Neutrophil (primary cell): ENCODE measurements around the gene LDHAL6B.

Source experiments
- H3K27ac ChIP-seq: fragments of 200-600 bp; sonication (generic); 2 replicates; pipeline ENCODE4 v1.5.1; 2016; ENCODE audit warnings: mild to moderate bottlenecking, moderate library complexity
- H3K27me3 ChIP-seq: fragments of 200-600 bp; sonication (generic); 2 replicates; pipeline ENCODE4 v1.6.0; 2016; ENCODE audit warnings: mild to moderate bottlenecking
- H3K36me3 ChIP-seq: fragments of 200-600 bp; sonication (generic); 2 replicates; pipeline ENCODE4 v1.5.1; 2017
- H3K4me1 ChIP-seq, 2 experiments: fragments of 200-600 bp in 1 of 2; sonication (generic) in 1 of 2; 1 replicate in 1 of 2; 2 replicates in 1 of 2; pipeline versions ENCODE4 v1.5.1 to v1.6.1; 2013 to 2016; ENCODE audit warnings: low read depth in 1 of 2, low read length in 1 of 2, mild to moderate bottlenecking in 1 of 2, moderate library complexity in 1 of 2; ENCODE audit not compliant: control insufficient read depth in 1 of 2, insufficient read depth in 1 of 2
- H3K4me3 ChIP-seq, 2 experiments: fragments of 200-600 bp in 1 of 2; sonication (generic) in 1 of 2; 1 replicate in 1 of 2; 2 replicates in 1 of 2; pipeline ENCODE4 v1.5.1; 2013 to 2016; ENCODE audit warnings: low read depth in 1 of 2, low read length in 1 of 2, mild to moderate bottlenecking in 1 of 2, moderate library complexity in 1 of 2
- H3K9me3 ChIP-seq: fragments of 200-600 bp; sonication (generic); 2 replicates; pipeline ENCODE4 v1.5.1; 2016
- TF ChIP-seq, protein P1 (sequence below): fragments of 200-600 bp; sonication (generic); IDR thresholded peaks from 2 replicates; pipeline ENCODE4 v1.5.1; 2016; ENCODE audit warnings: antibody characterized with exemption

Gene LDHAL6B

GRCh38 chr15:59206623-59207183, at the start of gene LDHAL6B:
LDHAL6B (plus strand) TSS chr15:59206843; CDS start chr15:59206941, 98 bp downstream.
- H3K9me3 ChIP-seq = no peaks in the 10 kb centered on the region
- H3K4me1 ChIP-seq = no peaks in the 10 kb centered on the region
- TF ChIP-seq, protein P1, sequence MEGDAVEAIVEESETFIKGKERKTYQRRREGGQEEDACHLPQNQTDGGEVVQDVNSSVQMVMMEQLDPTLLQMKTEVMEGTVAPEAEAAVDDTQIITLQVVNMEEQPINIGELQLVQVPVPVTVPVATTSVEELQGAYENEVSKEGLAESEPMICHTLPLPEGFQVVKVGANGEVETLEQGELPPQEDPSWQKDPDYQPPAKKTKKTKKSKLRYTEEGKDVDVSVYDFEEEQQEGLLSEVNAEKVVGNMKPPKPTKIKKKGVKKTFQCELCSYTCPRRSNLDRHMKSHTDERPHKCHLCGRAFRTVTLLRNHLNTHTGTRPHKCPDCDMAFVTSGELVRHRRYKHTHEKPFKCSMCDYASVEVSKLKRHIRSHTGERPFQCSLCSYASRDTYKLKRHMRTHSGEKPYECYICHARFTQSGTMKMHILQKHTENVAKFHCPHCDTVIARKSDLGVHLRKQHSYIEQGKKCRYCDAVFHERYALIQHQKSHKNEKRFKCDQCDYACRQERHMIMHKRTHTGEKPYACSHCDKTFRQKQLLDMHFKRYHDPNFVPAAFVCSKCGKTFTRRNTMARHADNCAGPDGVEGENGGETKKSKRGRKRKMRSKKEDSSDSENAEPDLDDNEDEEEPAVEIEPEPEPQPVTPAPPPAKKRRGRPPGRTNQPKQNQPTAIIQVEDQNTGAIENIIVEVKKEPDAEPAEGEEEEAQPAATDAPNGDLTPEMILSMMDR = no peak
- H3K27me3 ChIP-seq = no peaks in the 10 kb centered on the region
- H3K36me3 ChIP-seq = no peaks in the 10 kb centered on the region
- no peak within 1 kb of the TSS for H3K27ac ChIP-seq
- no peak within 1 kb of the TSS for H3K4me3 ChIP-seq

DNA sequence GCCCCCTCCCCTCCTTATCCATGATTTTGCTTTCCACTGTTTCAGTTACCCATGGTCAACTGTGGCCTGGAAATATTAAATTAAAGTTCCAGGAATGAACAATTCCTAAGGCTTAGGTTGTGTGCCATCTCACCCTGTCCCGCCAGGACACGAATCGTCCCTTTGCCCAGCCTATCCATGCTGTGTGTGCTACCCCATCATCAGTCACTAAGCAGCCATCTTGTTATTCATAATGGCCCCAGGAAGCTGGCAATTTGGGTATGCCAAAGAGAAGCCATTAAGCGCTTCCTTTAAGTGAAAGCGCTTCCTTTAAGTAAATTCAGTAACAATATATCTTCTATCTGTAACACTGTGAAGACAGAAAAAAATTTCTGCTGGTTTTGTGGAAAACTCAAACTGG, 49.2 kb upstream of the LDHAL6B start:
- H3K4me1 ChIP-seq = peaks cover 7 to 9% of the 10 kb centered on the region in 2 experiments
- no peaks in the 10 kb centered on the region for H3K36me3 ChIP-seq
- H3K27me3 ChIP-seq = no peaks in the 10 kb centered on the region
- no peaks in the 10 kb centered on the region for H3K9me3 ChIP-seq
- no peak overlapping the region for H3K4me3 ChIP-seq
- no peak overlapping the region for H3K27ac ChIP-seq
- TF ChIP-seq, protein P1 = no peak

DNA sequence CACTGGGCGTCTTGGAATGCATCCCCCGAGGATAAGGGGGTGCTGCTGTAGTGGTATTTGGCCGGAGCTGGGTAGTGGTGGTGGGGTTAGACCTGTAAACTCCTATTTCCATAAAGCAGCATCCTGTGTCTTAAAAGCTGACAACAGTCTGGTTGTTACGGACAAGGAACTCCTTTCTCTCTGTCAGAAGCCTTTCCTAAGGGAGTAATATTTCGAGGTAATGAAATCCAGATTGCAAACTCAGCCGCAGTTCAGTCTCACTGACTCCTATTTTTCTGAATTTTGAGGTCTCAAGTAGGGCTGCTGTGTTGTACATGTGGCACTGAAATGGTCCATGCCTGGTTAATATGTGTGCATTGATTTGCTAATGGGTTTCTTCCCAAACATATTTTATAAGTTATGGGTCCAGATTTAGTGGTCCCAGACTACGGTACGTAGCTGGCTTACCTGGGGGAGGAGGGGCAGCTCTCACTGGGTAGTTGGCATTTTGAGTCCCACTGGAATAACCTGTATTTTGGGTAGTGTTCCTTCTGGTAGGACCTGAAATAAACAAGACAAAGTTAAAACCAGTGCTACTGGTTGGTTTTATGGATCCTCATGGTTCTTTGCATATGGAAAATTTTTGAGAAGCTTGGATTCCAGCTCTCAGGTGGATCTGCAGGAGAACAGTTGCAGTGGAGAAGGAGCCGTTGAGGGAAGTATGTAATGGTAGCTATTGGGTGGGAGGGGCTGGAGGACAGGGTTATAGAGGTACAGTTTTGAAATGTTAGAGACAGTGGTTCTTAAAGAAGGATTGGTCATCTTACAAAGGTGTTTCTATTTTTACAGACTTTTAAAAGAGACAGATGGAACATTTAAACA, 48.6 kb upstream of the LDHAL6B start:
- Histone ChIP-seq H3K9me3 (no peaks in the 10 kb centered on the region), H3K27me3 (no peaks in the 10 kb centered on the region), H3K4me3 (no peak overlapping the region), H3K4me1 (peaks cover 7 to 9% of the 10 kb centered on the region in 2 experiments), H3K27ac (no peak overlapping the region), H3K36me3 (no peaks in the 10 kb centered on the region)
- TF ChIP-seq, protein P1 = no peak

DNA sequence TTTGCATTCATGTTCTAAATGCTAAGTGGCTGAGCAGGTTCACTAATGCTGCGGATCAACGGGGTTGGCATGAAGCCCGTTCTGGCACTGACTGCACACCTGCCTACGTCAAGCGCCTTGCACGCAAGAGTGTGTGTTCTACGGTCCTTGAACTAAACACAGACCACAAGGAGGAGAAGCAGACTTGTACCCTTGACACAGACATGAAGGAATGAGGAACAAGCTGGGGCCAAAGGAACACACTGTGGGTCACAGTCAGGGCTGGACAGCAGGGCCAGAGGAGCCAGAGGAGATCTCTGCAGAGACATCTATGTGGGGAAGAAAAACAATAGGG, 48.0 kb upstream of the LDHAL6B start:
- Histone ChIP-seq H3K27ac (no peak overlapping the region), H3K9me3 (no peaks in the 10 kb centered on the region), H3K27me3 (no peaks in the 10 kb centered on the region), H3K36me3 (no peaks in the 10 kb centered on the region), H3K4me3 (no peak overlapping the region), H3K4me1 (peaks cover 7 to 9% of the 10 kb centered on the region in 2 experiments)
- TF ChIP-seq, protein P1 = no peak

- no peaks in the 10 kb centered on the region for H3K27me3 ChIP-seq
- no peak overlapping the region for H3K27ac ChIP-seq
- TF ChIP-seq, protein P1 = no peak
- H3K4me1 ChIP-seq = peaks cover 7 to 9% of the 10 kb centered on the region in 2 experiments
- no peak overlapping the region for H3K4me3 ChIP-seq
- H3K9me3 ChIP-seq = no peaks in the 10 kb centered on the region
- H3K36me3 ChIP-seq = no peaks in the 10 kb centered on the region
These were observed 47.4 kb upstream of the LDHAL6B start for GRCh38 chr15:59159210-59159609.
